Fibroblast of lung (primary cell): ENCODE measurements around the gene FIZ1. TPM values are rescaled to one million over a fixed set of nuclear protein-coding genes. Genes with fewer than 3 reads are reported as not detected.

Experiments
- DNase-seq, 2 donors: peaks; one replicate each; pipeline versions ENCODE4 v3.0.0 to v3.0.0-alpha.2; 2010; ENCODE audit warnings: low read depth in 2 of 2
- H2AFZ ChIP-seq: 2 replicates; pipeline ENCODE4 v1.5.1; 2012; ENCODE audit warnings: low read length, control low read depth, inconsistent platforms
- H3K27ac ChIP-seq: 2 replicates; pipeline ENCODE4 v1.5.1; 2011; ENCODE audit warnings: low read length, control low read depth; ENCODE audit not compliant: insufficient read depth
- H3K27me3 ChIP-seq: 2 replicates; pipeline ENCODE4 v1.5.1; 2011; ENCODE audit warnings: mild to moderate bottlenecking, low read length; ENCODE audit not compliant: control insufficient read depth, insufficient read depth
- H3K36me3 ChIP-seq: 2 replicates; pipeline ENCODE4 v1.5.1; 2011; ENCODE audit warnings: low read length; ENCODE audit not compliant: control insufficient read depth, insufficient read depth
- H3K4me1 ChIP-seq: 2 replicates; pipeline ENCODE4 v1.5.1; 2011; ENCODE audit warnings: low read length; ENCODE audit not compliant: control insufficient read depth, insufficient read depth; ENCODE audit errors: extremely low read depth
- H3K4me2 ChIP-seq: 2 replicates; pipeline ENCODE4 v1.5.1; 2011; ENCODE audit warnings: low read length, control low read depth; ENCODE audit not compliant: insufficient read depth; ENCODE audit errors: extremely low read depth
- H3K4me3 ChIP-seq, 4 experiments: fragments of 200-600 bp in 1 of 4; sonication (generic) in 1 of 4; replicated peaks in 1 of 4; 2 replicates each; pipeline ENCODE4 v1.5.1; 2011 to 2016; ENCODE audit warnings: low read length in 4 of 4, low read depth in 3 of 4, mild to moderate bottlenecking in 3 of 4, control low read depth in 2 of 4, inconsistent platforms in 1 of 4, mixed read lengths in 1 of 4; ENCODE audit not compliant: insufficient read depth in 1 of 4; ENCODE audit errors: control extremely low read depth in 1 of 4
- H3K79me2 ChIP-seq: 2 replicates; pipeline ENCODE4 v1.5.1; 2012; ENCODE audit warnings: mild to moderate bottlenecking, low read length, inconsistent platforms; ENCODE audit not compliant: control insufficient read depth, insufficient read depth
- H3K9ac ChIP-seq: 2 replicates; pipeline ENCODE4 v1.5.1; 2011; ENCODE audit warnings: mild to moderate bottlenecking, low read length, control low read depth; ENCODE audit not compliant: insufficient read depth
- H3K9me3 ChIP-seq: 2 replicates; pipeline ENCODE4 v1.5.1; 2012; ENCODE audit warnings: low read depth, low read length; ENCODE audit not compliant: control insufficient read depth, insufficient read depth
- H4K20me1 ChIP-seq: 2 replicates; pipeline ENCODE4 v1.5.1; 2011; ENCODE audit warnings: low read length; ENCODE audit not compliant: control insufficient read depth, insufficient read depth; ENCODE audit errors: extremely low read depth
- EZH2 ChIP-seq: IDR thresholded peaks from 2 replicates; pipeline ENCODE4 v1.5.1; 2012; ENCODE audit warnings: low read length, control low read depth, mild to moderate bottlenecking; ENCODE audit errors: missing control alignments
- polyA plus RNA-seq, 2 donors: library from polyadenylated mRNA; depleted of rRNA in 1 of 2; stranded (reverse) in 1 of 2; unstranded in 1 of 2; fragments of >200 nt; gene quantifications; 2 replicates each; pipeline ENCODE4 v1.2.1, GENCODE V29; 2011 to 2012; ENCODE audit warnings: missing spikeins in 1 of 2
- total RNA-seq: library from RNA; depleted of rRNA; stranded (reverse); fragments of >200 nt; gene quantifications from 2 replicates; pipeline ENCODE4 v1.2.1, GENCODE V29; 2014
- TF ChIP-seq, protein P1 (sequence below), 2 donors: IDR thresholded peaks in 1 of 2; conservative IDR thresholded peaks in 1 of 2; 1 replicate in 1 of 2; 2 replicates in 1 of 2; pipeline ENCODE4 v1.5.1; 2011 to 2012; ENCODE audit warnings: low read length in 2 of 2, control low read depth in 1 of 2, inconsistent platforms in 1 of 2, low read depth in 1 of 2, mild to moderate bottlenecking in 1 of 2

FIZ1 gene
- total and polyA plus RNA-seq, 2 donors (not counting 1 experiment from before 2014, with no cell fraction given) = 1.8 to 2.3 TPM

GRCh38 chr19:55622242-55622969, 23.1 kb upstream of the FIZ1 start:
- peaks cover 6% of the 10 kb centered on the region for H3K36me3 ChIP-seq
- no peak for TF ChIP-seq EZH2
- TF ChIP-seq, protein P1, sequence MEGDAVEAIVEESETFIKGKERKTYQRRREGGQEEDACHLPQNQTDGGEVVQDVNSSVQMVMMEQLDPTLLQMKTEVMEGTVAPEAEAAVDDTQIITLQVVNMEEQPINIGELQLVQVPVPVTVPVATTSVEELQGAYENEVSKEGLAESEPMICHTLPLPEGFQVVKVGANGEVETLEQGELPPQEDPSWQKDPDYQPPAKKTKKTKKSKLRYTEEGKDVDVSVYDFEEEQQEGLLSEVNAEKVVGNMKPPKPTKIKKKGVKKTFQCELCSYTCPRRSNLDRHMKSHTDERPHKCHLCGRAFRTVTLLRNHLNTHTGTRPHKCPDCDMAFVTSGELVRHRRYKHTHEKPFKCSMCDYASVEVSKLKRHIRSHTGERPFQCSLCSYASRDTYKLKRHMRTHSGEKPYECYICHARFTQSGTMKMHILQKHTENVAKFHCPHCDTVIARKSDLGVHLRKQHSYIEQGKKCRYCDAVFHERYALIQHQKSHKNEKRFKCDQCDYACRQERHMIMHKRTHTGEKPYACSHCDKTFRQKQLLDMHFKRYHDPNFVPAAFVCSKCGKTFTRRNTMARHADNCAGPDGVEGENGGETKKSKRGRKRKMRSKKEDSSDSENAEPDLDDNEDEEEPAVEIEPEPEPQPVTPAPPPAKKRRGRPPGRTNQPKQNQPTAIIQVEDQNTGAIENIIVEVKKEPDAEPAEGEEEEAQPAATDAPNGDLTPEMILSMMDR (conservative IDR thresholded peaks at IDR 0.05 in 1 of 2, IDR thresholded peaks at IDR 0.05 in 1 of 2; ENCODE audit: low read depth in 1 of 2, low read length in 2 of 2) = no peak
- DNase-seq = no peak

DNA sequence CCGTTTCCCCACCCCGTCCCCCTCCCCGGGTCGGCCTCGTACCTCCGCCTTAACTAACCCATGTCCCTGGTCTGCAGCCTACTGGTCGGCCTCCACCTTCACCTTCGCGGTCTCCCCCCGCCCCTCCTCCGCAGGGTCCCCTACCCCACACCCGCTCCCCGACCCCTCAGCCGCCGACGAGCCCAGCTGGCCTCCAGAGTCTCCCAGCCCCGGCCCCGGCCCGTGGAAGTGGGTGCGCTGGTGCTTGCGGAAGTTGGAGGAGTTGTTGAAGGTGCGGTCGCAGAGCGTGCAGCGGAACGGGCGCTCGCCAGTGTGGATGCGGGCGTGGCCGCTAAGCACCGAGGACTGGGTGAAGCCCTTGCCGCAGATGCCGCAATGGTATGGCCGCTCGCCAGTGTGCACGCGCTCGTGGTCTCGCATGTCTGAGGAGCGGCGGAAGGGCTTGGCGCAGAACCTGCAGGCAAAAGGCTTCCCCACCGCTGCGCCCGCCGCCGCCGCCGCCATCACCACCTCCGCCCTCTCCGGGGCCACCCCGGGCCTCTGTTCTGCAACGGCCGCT, 22.4 kb upstream of the FIZ1 start:
- peaks cover 5% of the 10 kb centered on the region for H3K4me1 ChIP-seq
- no peaks in the 10 kb centered on the region for H3K79me2 ChIP-seq
- TF ChIP-seq EZH2 = no peak
- TF ChIP-seq, protein P1 (conservative IDR thresholded peaks at IDR 0.05 in 1 of 2, IDR thresholded peaks at IDR 0.05 in 1 of 2; ENCODE audit: low read depth in 1 of 2, low read length in 2 of 2) = no peak
- peaks cover 11% of the 10 kb centered on the region for H3K36me3 ChIP-seq
- H3K9ac ChIP-seq = no peak overlapping the region
- no peak overlapping the region for H3K4me2 ChIP-seq
- H3K27ac ChIP-seq = no peak overlapping the region
- no peak overlapping the region for H3K4me3 ChIP-seq
- H4K20me1 ChIP-seq = no peaks in the 10 kb centered on the region
- H3K9me3 ChIP-seq = no peaks in the 10 kb centered on the region
- no peak for DNase-seq
- H3K27me3 ChIP-seq = no peaks in the 10 kb centered on the region
- no peak overlapping the region for H2AFZ ChIP-seq

More at GRCh38 chr19:55622242-55622969, 23.1 kb upstream of the FIZ1 start:
- Histone ChIP-seq H3K27ac (no peak overlapping the region), H3K79me2 (no peaks in the 10 kb centered on the region), H3K4me1 (peaks cover 5% of the 10 kb centered on the region), H3K9me3 (no peaks in the 10 kb centered on the region), H3K9ac (no peak overlapping the region), H3K4me3 (no peak overlapping the region), H3K27me3 (no peaks in the 10 kb centered on the region), H2AFZ (no peak overlapping the region), H4K20me1 (no peaks in the 10 kb centered on the region), H3K4me2 (no peak overlapping the region)

DNA sequence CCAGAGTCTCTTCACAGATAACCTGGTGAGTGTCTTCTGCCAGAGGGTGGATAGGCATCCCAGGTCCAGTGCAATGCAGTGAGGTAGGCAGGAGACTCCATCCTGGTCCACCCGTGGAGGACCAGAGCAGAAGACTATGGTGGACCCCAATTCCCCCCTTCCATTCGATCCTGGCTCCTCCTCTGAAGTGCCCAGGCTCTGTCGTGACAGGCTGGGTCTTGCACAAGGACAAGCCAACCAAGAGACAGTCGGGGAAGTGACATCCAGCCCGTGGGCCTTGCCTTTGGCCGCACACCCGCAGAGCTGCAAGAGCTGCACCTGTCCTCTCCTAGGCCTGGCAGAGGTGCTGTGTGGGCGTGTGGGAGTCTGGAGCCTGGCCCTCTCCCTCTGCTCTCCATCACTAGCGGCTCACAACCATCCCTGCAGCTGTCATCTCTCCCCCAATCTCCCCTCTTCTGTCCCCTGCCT, 21.9 kb upstream of the FIZ1 start:
- Histone ChIP-seq H3K36me3 (peaks cover 16% of the 10 kb centered on the region), H2AFZ (no peak overlapping the region), H3K27ac (no peak overlapping the region), H3K4me3 (no peak overlapping the region), H3K79me2 (no peaks in the 10 kb centered on the region), H3K4me2 (no peak overlapping the region), H3K9me3 (no peaks in the 10 kb centered on the region), H4K20me1 (no peaks in the 10 kb centered on the region), H3K27me3 (no peaks in the 10 kb centered on the region), H3K9ac (no peak overlapping the region), H3K4me1 (peaks cover 5% of the 10 kb centered on the region)
- no peak for DNase-seq
- TF ChIP-seq EZH2 = no peak
- TF ChIP-seq, protein P1 (conservative IDR thresholded peaks at IDR 0.05 in 1 of 2, IDR thresholded peaks at IDR 0.05 in 1 of 2; ENCODE audit: low read depth in 1 of 2, low read length in 2 of 2) = no peak
